AG04450 (cell line): ENCODE results near the gene PPP5C. TPM values are rescaled to one million over a fixed set of nuclear protein-coding genes. Genes with fewer than 3 reads are reported as not detected.

Experiments
- CTCF ChIA-PET: fragments of 300-600, 350-600 bp; formaldehyde crosslinking; extraction: SDS; loops from one replicate; lab custom pipeline; 2022; ENCODE audit warnings: antibody characterized with exemption, inconsistent platforms; lab: Charles Lee
- POLR2A ChIA-PET: fragments of 350-600 bp; formaldehyde crosslinking; extraction: SDS; loops from one replicate; lab custom pipeline; 2021; ENCODE audit warnings: antibody characterized with exemption, inconsistent platforms; lab: Yijun Ruan, JAX
- DNase-seq: peaks from one replicate; pipeline ENCODE4 v3.0.0-alpha.2; 2011; ENCODE audit warnings: low read depth, low spot score
- H3K27ac ChIP-seq: one replicate; pipeline ENCODE4 v1.5.1; 2012; ENCODE audit warnings: low read depth, low read length, control low read depth
- H3K27me3 ChIP-seq: one replicate; pipeline ENCODE4 v1.6.0; 2012; ENCODE audit warnings: low read length; ENCODE audit not compliant: control insufficient read depth, insufficient read depth
- H3K4me3 ChIP-seq: 2 replicates; pipeline ENCODE4 v1.5.1; 2011; ENCODE audit warnings: mild to moderate bottlenecking, low read depth, low read length, control low read depth
- H3K9me3 ChIP-seq: 2 replicates; pipeline ENCODE4 v1.5.1; 2012; ENCODE audit warnings: low read length; ENCODE audit not compliant: control insufficient read depth, insufficient read depth
- CTCF ChIP-seq: IDR thresholded peaks from 2 replicates; pipeline ENCODE4 v1.5.1; 2011; ENCODE audit warnings: low read depth, low read length, control low read depth, inconsistent platforms
- polyA plus RNA-seq: library from polyadenylated mRNA; depleted of rRNA; stranded (reverse); fragments of >200 nt; gene quantifications from 2 replicates; pipeline ENCODE4 v1.2.3, GENCODE V29; 2011

The PPP5C gene
- polyA plus RNA-seq, 1 experiment = 73.7 TPM

GRCh38 chr19:46420056-46420455 is 73.2 kb downstream of the PPP5C start:
- Histone ChIP-seq H3K27me3 (no peaks in the 10 kb centered on the region), H3K4me3 (no peak overlapping the region), H3K9me3 (no peaks in the 10 kb centered on the region), H3K27ac (no peak overlapping the region)
- no peak for DNase-seq
- no peak for TF ChIP-seq CTCF
- POLR2A ChIA-PET = interaction anchor here (0.6 kb wide), 1 partner anchor 56 kb away, joined by 13 read pairs; no protein-coding TSS in a partner anchor
- CTCF ChIA-PET = no interaction called here

- CTCF ChIA-PET = no interaction called here
- POLR2A ChIA-PET = no interaction called here
- no peak for TF ChIP-seq CTCF
Measured at GRCh38 chr19:46422344-46422743, 75.5 kb downstream of the PPP5C start.

GRCh38 chr19:46423188-46423587 is 76.3 kb downstream of the PPP5C start:
- H3K9me3 ChIP-seq = no peaks in the 10 kb centered on the region
- POLR2A ChIA-PET = no interaction called here
- no peak for TF ChIP-seq CTCF
- no peak for DNase-seq
- no peak overlapping the region for H3K27ac ChIP-seq
- H3K27me3 ChIP-seq = no peaks in the 10 kb centered on the region
- H3K4me3 ChIP-seq = no peak overlapping the region
- CTCF ChIA-PET = no interaction called here

More at GRCh38 chr19:46422344-46422743, 75.5 kb downstream of the PPP5C start:
- no peak overlapping the region for H3K4me3 ChIP-seq
- no peaks in the 10 kb centered on the region for H3K27me3 ChIP-seq
- no peak overlapping the region for H3K27ac ChIP-seq
- no peak for DNase-seq
- H3K9me3 ChIP-seq = no peaks in the 10 kb centered on the region

GRCh38 chr19:46426035-46426505 is 79.2 kb downstream of the PPP5C start:
- no peak overlapping the region for H3K27ac ChIP-seq
- no peak for TF ChIP-seq CTCF
- H3K9me3 ChIP-seq = no peaks in the 10 kb centered on the region; the same call in 1 of the 2 replicates
- ChIA-PET POLR2A (no interaction called here), CTCF (interaction anchor here (0.7 to 2.2 kb wide), 3 partner anchors 22 to 30 kb away, joined by 3 to 7 read pairs (median 5); no protein-coding TSS in a partner anchor)
- H3K4me3 ChIP-seq = peak overlapping the region; percentile 64
- DNase-seq = no peak
- no peaks in the 10 kb centered on the region for H3K27me3 ChIP-seq

- no peak for TF ChIP-seq CTCF
- peak overlapping the region; percentile 64 for H3K4me3 ChIP-seq
- ChIA-PET CTCF (interaction anchor here (0.5 to 1.4 kb wide), 2 partner anchors 16 to 24 kb away, joined by 5 read pairs; no protein-coding TSS in a partner anchor), POLR2A (no interaction called here)
- no peaks in the 10 kb centered on the region for H3K27me3 ChIP-seq
- no peaks in the 10 kb centered on the region; the same call in 1 of the 2 replicates for H3K9me3 ChIP-seq
- peak; percentile 61 for DNase-seq
- H3K27ac ChIP-seq = no peak overlapping the region
Measured at GRCh38 chr19:46426506-46427162, 79.7 kb downstream of the PPP5C start.
